ENCODE results near the gene REG3G.

- TF ChIP-seq CTCF (IDR thresholded peaks at IDR 0.05): peak in 3 of 5 experiments; percentile 44 to 76 (median 51)
- TF ChIP-seq POLR2A (IDR thresholded peaks at IDR 0.05): no peak
- TF ChIP-seq EP300 (IDR thresholded peaks at IDR 0.05): no peak
These were observed 45.9 kb upstream of the REG3G start for GRCh38 chr2:78979380-78980151.

Measured in tibial nerve (tissue), 4 donors.